H1 (cell line): ENCODE measurements around the gene EDA. TPM values are rescaled to one million over a fixed set of nuclear protein-coding genes. Genes with fewer than 3 reads are reported as not detected.

Experiments used
- ATF2 ChIP-seq: IDR thresholded peaks from 2 replicates; pipeline ENCODE4 v1.6.1; 2012; ENCODE audit warnings: low read length, inconsistent platforms
- CTCF ChIP-seq, 3 experiments: IDR thresholded peaks; 1 replicate in 2 of 3; 2 replicates in 1 of 3; pipeline versions ENCODE4 v1.5.1 to v1.6.1; 2011; ENCODE audit warnings: low read length in 3 of 3, mild to moderate bottlenecking in 3 of 3, inconsistent platforms in 2 of 3, low read depth in 1 of 3, moderate library complexity in 1 of 3; ENCODE audit not compliant: insufficient read depth in 1 of 3; ENCODE audit errors: control extremely low read depth in 1 of 3
- GTF2F1 ChIP-seq: IDR thresholded peaks from 2 replicates; pipeline ENCODE4 v1.6.1; 2012; ENCODE audit warnings: low read depth, low read length, improper control_type of control experiment, borderline replicate concordance
- PHF8 ChIP-seq: fragments of 200-600 bp; sonication (generic); conservative IDR thresholded peaks from 2 replicates; pipeline ENCODE4 v1.7.1; 2012; ENCODE audit warnings: low read depth, mild to moderate bottlenecking, inconsistent platforms, low read length, moderate library complexity
- SUZ12 ChIP-seq: fragments of 200-600 bp; sonication (generic); IDR thresholded peaks from 2 replicates; pipeline ENCODE4 v1.6.1; 2012; ENCODE audit warnings: mild to moderate bottlenecking, inconsistent platforms, low read length, moderate library complexity, mixed read lengths
- TAF1 ChIP-seq: IDR thresholded peaks from 2 replicates; pipeline ENCODE4 v1.6.1; 2011; ENCODE audit warnings: mild to moderate bottlenecking, low read depth, low read length
- polyA plus RNA-seq, 7 experiments: library from polyadenylated mRNA; depleted of rRNA in 3 of 7; stranded (reverse) in 5 of 7; unstranded in 2 of 7; fragments of >200 nt in 5 of 7; fragments of 200-250 nt in 2 of 7; gene quantifications; 1 replicate in 5 of 7; 2 replicates in 1 of 7; 4 replicates in 1 of 7; pipeline versions ENCODE4 v1.2.1 to v1.2.3, GENCODE V29; 2011 to 2013; ENCODE audit warnings: missing spikeins in 2 of 7, mixed read lengths in 2 of 7
- total RNA-seq: library from RNA; stranded (reverse); fragmentation: NEBNext Ultra II Directional; extraction: Animal tissue kit (Norgen Biotek cat#: 25700); gene quantifications from 2 replicates; pipeline ENCODE4 v1.2.1, GENCODE V29; 2021

Gene EDA
- total and polyA plus RNA-seq, 2 of the 8 experiments (the other 6 are each of a cell fraction or from before 2014, with no cell fraction given), result 7.5 to 10.5 TPM

DNA sequence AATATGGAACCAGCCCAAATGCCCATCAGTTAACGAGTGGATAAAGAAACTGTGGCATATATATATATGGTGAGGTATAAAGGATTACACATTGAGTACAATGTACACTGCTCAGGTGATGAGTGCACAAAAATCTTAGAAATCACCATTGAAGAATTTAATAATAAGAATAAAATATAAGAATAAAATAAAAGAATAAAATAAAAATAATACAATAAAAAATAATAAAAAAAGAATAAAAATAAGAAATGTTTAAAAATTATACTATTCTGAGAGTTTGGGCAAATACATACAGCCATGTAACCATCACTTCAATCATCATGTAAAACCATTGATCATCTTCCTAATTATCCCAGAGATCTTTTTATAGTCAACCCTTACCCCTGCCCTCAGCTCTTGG lies 260.3 kb downstream of the EDA start (continued):
- no peak for TF ChIP-seq ATF2
- no peak for TF ChIP-seq GTF2F1
- TF ChIP-seq SUZ12, result no peak
- TF ChIP-seq PHF8, result no peak
- TF ChIP-seq CTCF (IDR thresholded peaks at IDR 0.05; ENCODE audit: control extremely low read depth in 1 of 3, insufficient read depth in 1 of 3, low read depth in 1 of 3, low read length in 3 of 3), result no peak
- no peak for TF ChIP-seq TAF1
- TF ChIP-seq, all 59 proteins: peak for 0
